ENCODE data around the gene TEX13D. TPM values are rescaled to one million over a fixed set of nuclear protein-coding genes. Genes with fewer than 3 reads are reported as not detected.
"Not testable (repeated sequence)": the region's sequence is repeated elsewhere in the genome, so short reads cannot be mapped to it uniquely, and the experiment has no call there.

The TEX13D gene
- total RNA-seq, 4 donors from 2014 or later = not detected

DNA sequence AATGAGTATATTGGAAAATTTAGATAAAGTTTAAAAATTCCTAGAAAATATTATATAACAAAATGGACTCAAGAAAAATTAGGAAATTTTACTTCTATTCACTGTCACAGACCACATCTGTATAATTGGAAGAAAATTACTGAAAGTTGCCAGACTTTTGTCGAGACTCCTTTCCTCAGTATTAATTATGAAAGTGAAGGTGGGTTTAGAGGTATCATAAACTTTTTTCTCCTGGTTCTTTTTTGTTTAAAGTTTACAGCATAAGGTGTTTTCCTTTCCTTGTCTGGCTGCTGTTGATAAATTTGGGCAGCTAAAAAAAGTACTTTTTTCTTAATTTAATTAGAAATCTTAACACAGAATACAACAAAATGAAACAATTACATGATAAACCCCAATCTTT lies 6.7 kb upstream of the TEX13D start:
- DNase-seq (ENCODE audit: low spot score in 2 of 2) = no peak
- Histone ChIP-seq H3K27ac (no peak overlapping the region), H3K36me3 (no peaks in the 10 kb centered on the region), H3K9me3 (no peaks in the 10 kb centered on the region), H3K4me3 (no peak overlapping the region), H3K27me3 (no peaks in the 10 kb centered on the region), H3K4me1 (no peaks in the 10 kb centered on the region)
- no peak for TF ChIP-seq EP300 (IDR thresholded peaks at IDR 0.05)
- WGBS = 80% methylated on average over 1 of the region's 1 CpG

- Histone ChIP-seq H3K27me3 (no peaks in the 10 kb centered on the region), H3K27ac (no peak overlapping the region), H3K9me3 (no peaks in the 10 kb centered on the region), H3K36me3 (no peaks in the 10 kb centered on the region), H3K4me3 (no peak overlapping the region), H3K4me1 (no peaks in the 10 kb centered on the region)
- TF ChIP-seq POLR2A (IDR thresholded peaks at IDR 0.05) (no peak), EP300 (IDR thresholded peaks at IDR 0.05) (no peak), POLR2AphosphoS5 (IDR thresholded peaks at IDR 0.05) (no peak)
- TF ChIP-seq, protein P1, sequence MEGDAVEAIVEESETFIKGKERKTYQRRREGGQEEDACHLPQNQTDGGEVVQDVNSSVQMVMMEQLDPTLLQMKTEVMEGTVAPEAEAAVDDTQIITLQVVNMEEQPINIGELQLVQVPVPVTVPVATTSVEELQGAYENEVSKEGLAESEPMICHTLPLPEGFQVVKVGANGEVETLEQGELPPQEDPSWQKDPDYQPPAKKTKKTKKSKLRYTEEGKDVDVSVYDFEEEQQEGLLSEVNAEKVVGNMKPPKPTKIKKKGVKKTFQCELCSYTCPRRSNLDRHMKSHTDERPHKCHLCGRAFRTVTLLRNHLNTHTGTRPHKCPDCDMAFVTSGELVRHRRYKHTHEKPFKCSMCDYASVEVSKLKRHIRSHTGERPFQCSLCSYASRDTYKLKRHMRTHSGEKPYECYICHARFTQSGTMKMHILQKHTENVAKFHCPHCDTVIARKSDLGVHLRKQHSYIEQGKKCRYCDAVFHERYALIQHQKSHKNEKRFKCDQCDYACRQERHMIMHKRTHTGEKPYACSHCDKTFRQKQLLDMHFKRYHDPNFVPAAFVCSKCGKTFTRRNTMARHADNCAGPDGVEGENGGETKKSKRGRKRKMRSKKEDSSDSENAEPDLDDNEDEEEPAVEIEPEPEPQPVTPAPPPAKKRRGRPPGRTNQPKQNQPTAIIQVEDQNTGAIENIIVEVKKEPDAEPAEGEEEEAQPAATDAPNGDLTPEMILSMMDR (IDR thresholded peaks at IDR 0.05) = no peak
- WGBS = 55% methylated on average over 1 of the region's 1 CpG
- no peak for DNase-seq (ENCODE audit: low spot score in 2 of 2)
Measured at GRCh38 chrX:124328765-124329164, 3.7 kb upstream of the TEX13D start.

DNA sequence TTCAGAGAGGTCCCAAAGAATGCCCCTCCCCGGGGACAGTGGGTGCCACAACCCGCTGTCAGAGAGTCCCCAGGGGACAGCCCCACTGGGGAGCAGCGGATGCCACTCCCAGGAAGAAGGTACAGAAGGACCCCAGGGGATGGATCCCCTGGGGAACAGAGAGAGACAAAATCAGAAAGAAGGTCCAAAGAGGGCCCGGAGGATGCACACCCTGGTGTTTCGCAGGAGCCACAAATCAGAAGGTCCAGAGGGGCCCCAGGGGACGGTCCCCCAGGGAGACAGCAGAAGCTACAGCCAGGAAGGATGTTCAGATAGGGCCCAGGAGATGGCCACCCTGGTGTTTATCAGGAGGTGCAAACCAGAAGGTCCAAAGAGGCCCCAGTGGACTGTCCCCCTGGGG lies 1.4 kb downstream of the TEX13D start:
- no peak for DNase-seq (ENCODE audit: low spot score in 2 of 2)
- Histone ChIP-seq H3K4me3 (no peak overlapping the region), H3K36me3 (no peaks in the 10 kb centered on the region), H3K4me1 (no peaks in the 10 kb centered on the region), H3K27ac (no peak overlapping the region), H3K27me3 (no peaks in the 10 kb centered on the region), H3K9me3 (no peaks in the 10 kb centered on the region)
- whole genome bisulfite sequencing = 93% methylated on average over 6 of the region's 6 CpGs
- no peak for TF ChIP-seq EP300 (IDR thresholded peaks at IDR 0.05)
- TF ChIP-seq, protein P1 (IDR thresholded peaks at IDR 0.05) = no peak
- no peak for TF ChIP-seq POLR2A (IDR thresholded peaks at IDR 0.05)
- no peak for TF ChIP-seq POLR2AphosphoS5 (IDR thresholded peaks at IDR 0.05)

- DNase-seq (ENCODE audit: low spot score in 2 of 2); H3K36me3 ChIP-seq; H3K4me3 ChIP-seq; H3K27ac ChIP-seq; H3K4me1 ChIP-seq; H3K9me3 ChIP-seq; H3K27me3 ChIP-seq: not testable (repeated sequence)
- WGBS = 79% methylated on average over 2 of the region's 2 CpGs
Measured at GRCh38 chrX:124334555-124334954, 2.1 kb downstream of the TEX13D start.

DNA sequence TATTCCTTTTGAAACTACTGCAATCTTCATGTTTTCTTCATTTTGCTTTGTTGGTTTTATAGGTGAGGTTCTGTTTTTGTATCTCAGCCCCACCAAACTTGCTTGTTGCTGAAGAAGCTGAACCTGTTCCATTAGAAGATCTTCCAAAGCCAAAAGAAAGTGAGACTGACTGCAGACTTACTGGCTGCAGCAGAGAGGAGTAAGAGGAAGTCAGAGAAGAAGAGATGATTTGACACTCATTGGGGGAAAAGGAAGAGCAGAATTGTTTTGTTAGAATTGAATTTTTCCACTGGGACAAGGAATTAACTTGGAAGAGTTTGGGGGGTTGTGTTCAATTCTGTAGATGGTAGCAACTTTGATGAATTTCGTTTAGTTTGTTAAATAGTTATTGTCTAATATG lies 3.1 kb downstream of the TEX13D start:
- TF ChIP-seq POLR2A (IDR thresholded peaks at IDR 0.05) = no peak
- TF ChIP-seq POLR2AphosphoS5 (IDR thresholded peaks at IDR 0.05) = no peak
- no peak for TF ChIP-seq EP300 (IDR thresholded peaks at IDR 0.05)
- TF ChIP-seq, protein P1 (IDR thresholded peaks at IDR 0.05) = no peak
- no peak overlapping the region for H3K27ac ChIP-seq
- WGBS = 54% methylated on average over 1 of the region's 1 CpG

DNA sequence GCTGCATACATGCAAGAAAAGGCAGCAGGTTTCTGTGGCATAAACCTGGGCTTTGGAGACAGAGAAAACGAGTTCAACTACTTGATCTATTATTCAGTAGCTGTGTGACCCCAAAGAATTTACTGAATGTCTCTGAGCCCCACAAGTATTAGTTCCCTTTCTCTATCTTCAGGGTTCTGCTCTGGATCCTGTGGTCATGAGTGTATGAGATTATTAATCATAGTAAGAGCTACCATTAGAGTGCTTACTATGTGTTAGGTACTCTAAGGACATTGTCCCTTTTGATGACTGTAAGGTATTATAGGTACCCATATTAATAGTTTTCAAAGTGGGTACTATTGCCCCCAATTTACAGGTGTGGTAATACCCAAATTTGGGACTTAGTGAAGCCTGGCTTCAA lies 5.5 kb downstream of the TEX13D start:
- DNase-seq (ENCODE audit: low spot score in 2 of 2) = no peak
- Histone ChIP-seq H3K27me3 (no peaks in the 10 kb centered on the region), H3K4me1 (no peaks in the 10 kb centered on the region), H3K4me3 (no peak overlapping the region), H3K36me3 (no peaks in the 10 kb centered on the region), H3K9me3 (no peaks in the 10 kb centered on the region), H3K27ac (no peak overlapping the region)
- 24% methylated on average over 1 of the region's 1 CpG for WGBS
- no peak for TF ChIP-seq POLR2A (IDR thresholded peaks at IDR 0.05)
- TF ChIP-seq, protein P1 (IDR thresholded peaks at IDR 0.05) = no peak
- TF ChIP-seq POLR2AphosphoS5 (IDR thresholded peaks at IDR 0.05) = no peak
- no peak for TF ChIP-seq EP300 (IDR thresholded peaks at IDR 0.05)

More for the DNA sequence above, 3.1 kb downstream of the TEX13D start:
- Histone ChIP-seq H3K4me1 (no peaks in the 10 kb centered on the region), H3K27me3 (no peaks in the 10 kb centered on the region), H3K36me3 (no peaks in the 10 kb centered on the region), H3K4me3 (no peak overlapping the region), H3K9me3 (no peaks in the 10 kb centered on the region)
- DNase-seq (ENCODE audit: low spot score in 2 of 2) = no peak

Measured in suprapubic skin (tissue), 4 donors.